Breast epithelium (tissue), 3 donors: Measurements from ENCODE around the gene PRKCE.

Source experiments
- CTCF ChIP-seq, 3 donors: fragments of 450-650 bp; IDR thresholded peaks; one replicate each; pipeline ENCODE4 v1.5.1; 2016 to 2017; ENCODE audit warnings: antibody characterized with exemption in 3 of 3, mild to moderate bottlenecking in 3 of 3, moderate library complexity in 3 of 3
- POLR2A ChIP-seq: fragments of 450-650 bp; IDR thresholded peaks from one replicate; pipeline ENCODE4 v1.6.1; 2016; ENCODE audit warnings: antibody characterized with exemption, mild to moderate bottlenecking, moderate library complexity
- POLR2AphosphoS5 ChIP-seq, 3 donors: sonication (generic); formaldehyde crosslinking; IDR thresholded peaks; one replicate each; pipeline ENCODE4 v1.6.1; 2017; ENCODE audit warnings: antibody characterized with exemption in 3 of 3

DNA sequence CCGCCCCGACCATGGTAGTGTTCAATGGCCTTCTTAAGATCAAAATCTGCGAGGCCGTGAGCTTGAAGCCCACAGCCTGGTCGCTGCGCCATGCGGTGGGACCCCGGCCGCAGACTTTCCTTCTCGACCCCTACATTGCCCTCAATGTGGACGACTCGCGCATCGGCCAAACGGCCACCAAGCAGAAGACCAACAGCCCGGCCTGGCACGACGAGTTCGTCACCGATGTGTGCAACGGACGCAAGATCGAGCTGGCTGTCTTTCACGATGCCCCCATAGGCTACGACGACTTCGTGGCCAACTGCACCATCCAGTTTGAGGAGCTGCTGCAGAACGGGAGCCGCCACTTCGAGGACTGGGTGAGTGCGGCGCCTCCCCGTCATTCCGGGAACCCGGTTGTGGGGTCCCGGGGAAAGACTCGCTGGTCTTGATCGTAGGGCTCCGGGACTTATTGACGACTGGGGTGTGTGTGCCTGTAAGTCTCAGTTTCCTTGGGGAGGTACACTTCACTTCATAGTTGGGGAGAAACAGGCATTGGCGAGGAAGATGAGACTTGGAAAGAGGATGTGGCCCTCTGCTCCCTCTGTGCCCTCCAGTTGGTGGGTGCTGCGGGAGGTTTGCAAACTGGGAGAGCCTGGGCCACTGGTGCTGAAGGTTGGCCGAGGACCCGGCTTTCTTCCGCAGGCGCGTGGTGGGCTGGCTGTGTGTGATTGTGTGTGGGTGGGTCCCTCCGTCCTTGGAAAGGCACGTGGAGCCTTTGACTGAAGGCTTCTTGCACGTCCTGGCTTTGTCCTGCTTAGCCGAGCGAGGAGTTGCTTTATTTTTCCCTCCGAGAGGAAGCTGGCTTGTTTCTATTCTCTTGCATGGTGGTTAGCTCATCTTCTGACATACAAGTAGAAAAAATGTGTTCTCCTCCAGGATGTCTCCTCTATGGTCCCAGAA lies 886 bp downstream of the PRKCE start:
- TF ChIP-seq CTCF (IDR thresholded peaks at IDR 0.05) (no peak), POLR2A (no peak), POLR2AphosphoS5 (IDR thresholded peaks at IDR 0.05) (peak in 1 of 3 donors; percentile 3)
